Measurements from ENCODE around the gene MEI1.
"Not testable (repeated sequence)": the region's sequence is repeated elsewhere in the genome, so short reads cannot be mapped to it uniquely, and the experiment has no call there.

MEI1 gene

GRCh38 chr22:41682033-41682807, 17.1 kb upstream of the MEI1 start:
- DNase-seq, result peak; percentile 75 to 79

GRCh38 chr22:41683052-41683451, 16.3 kb upstream of the MEI1 start:
- DNase-seq, result no peak

DNA sequence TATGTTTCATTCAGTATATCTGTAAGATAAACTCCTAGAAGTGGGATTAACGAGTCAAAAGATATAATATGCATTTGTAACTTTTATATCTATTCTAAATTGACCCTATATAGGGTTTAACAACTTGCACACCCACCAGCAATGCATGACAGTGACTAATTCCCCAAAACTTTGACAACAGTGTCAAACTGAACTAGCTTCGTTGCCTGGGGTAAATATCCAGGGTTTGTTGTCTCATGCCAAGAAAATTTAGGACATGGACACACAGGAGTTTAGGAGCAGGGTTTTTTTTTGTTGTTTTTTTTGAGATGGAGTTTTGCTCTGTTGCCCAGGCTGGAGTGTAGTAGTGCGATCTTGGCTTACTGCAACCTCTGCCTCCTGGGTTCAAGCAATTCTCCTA, 15.7 kb upstream of the MEI1 start:
- DNase-seq, result no peak

DNA sequence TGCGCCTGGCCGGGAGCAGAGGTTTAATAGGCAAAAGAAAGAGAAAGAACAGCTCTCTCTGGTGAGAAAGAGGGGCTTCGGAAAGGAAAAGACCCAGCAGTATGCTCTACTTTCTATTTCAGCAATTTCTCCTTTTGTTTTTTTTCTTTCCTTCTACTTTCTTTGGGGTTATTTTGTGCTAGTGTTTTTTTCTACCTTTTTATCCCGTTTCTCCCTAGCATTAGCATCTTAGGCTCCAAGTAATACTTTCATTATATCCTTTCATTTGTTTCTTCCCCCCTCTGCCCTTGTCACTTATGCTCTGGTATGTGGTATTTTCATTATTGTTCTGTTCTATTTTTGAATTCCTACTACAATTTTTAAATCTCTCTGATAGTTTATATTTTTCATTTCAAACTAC, 15.1 kb upstream of the MEI1 start:
- DNase-seq, result no peak

DNA sequence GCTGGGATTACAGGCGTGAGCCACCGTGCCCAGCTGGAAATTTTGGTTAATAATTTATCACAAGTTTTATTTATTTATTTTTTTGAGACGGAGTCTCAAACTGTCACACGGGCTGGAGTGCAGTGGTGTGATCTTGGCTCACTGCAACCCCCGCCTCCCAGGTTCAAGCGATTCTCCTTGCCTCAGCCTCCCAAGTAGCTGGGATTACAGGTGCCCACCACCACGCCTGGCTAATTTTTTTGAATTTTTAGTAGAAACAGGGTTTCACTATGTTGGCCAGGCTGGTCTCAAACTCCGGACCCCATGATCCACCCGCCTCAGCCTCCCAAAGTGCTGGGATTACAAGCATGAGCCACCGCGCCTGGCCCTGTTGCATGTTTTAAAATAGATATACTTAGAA, 12.4 kb upstream of the MEI1 start:
- DNase-seq, result not testable (repeated sequence)

DNA sequence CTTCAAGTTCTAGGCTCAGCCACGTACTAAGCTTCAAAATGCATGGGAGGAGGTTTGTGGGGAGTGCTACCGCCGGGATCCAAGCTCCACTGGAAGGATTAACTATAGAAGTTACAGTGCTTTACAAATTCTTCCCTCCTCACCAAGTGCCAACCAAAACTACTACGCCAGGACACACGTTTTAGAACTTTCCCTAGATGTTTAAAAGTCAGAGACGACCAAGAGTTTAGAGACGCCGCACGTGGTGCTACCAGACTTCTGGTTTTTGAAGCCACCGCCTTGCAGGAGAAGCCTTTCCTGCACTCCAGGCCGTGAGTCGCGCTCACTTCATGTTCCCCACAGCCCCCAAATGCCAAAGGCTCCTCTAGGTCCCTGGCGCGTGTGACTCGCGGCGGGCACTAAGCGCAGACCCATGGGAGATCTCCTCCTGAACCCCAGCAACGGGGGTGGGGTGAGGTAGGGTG, 11.4 kb upstream of the MEI1 start:
- DNase-seq, result no peak

GRCh38 chr22:41688365-41689211, 10.7 kb upstream of the MEI1 start, which contains the start of gene SNU13:
Gene SNU13, minus strand, starts transcription at chr22:41688867. Its CDS starts 71 bp downstream, at chr22:41688796.
- peak; percentile 89 to 91 for DNase-seq

- DNase-seq, result no peak
Observed at GRCh38 chr22:41690476-41690875, 8.8 kb upstream of the MEI1 start.

GRCh38 chr22:41695211-41695610, 4.1 kb upstream of the MEI1 start:
- no peak for DNase-seq

- DNase-seq, result no peak
Observed at GRCh38 chr22:41696703-41697102, 2.6 kb upstream of the MEI1 start.

GRCh38 chr22:41697126-41697775, 2.1 kb upstream of the MEI1 start:
- peak; percentile 93 to 96 for DNase-seq

GRCh38 chr22:41700108-41700364, 733 bp downstream of the MEI1 start:
- DNase-seq, result no peak

- no peak for DNase-seq
Observed at GRCh38 chr22:41702763-41703162, 3.5 kb downstream of the MEI1 start.

- no peak for DNase-seq
Observed at GRCh38 chr22:41709341-41709740, 10.0 kb downstream of the MEI1 start.

DNA sequence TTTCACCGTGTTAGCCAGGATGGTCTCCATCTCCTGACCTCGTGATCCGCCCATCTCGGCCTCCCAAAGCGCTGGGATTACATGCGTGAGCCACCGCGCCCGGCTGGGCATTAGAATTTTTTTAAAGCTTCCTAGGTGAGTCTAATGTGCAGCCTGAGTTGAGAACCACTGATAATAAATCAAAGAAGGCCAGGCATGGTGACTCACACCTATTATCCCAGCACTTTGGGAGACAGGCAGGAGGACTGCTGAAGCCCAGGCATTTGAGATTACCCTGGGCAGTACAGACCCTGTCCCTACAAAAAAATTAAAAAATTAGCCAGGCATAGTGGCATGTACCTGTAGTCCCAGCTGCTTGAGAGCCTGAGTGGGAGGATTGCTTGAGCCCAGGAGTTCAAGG, 13.7 kb downstream of the MEI1 start:
- no peak for DNase-seq

DNA sequence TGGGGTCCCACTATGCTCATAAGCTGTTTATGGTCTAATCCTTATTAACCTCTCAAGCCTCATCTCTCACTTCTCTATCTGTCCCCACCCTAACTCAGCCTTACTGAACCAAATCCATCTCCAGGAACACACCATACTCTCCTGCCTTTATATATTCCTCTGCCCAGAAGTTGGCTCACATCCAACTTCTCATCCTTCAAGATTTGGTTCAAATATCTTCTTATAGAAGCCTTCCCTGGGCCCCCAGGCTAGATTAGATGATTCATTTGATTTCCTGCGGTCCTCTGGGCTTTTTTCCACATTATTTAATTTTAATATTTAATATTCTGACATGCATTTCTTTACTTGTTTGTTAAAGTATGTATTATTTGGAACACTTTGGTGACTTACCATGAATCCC, 23.2 kb downstream of the MEI1 start:
- DNase-seq, result no peak

DNA sequence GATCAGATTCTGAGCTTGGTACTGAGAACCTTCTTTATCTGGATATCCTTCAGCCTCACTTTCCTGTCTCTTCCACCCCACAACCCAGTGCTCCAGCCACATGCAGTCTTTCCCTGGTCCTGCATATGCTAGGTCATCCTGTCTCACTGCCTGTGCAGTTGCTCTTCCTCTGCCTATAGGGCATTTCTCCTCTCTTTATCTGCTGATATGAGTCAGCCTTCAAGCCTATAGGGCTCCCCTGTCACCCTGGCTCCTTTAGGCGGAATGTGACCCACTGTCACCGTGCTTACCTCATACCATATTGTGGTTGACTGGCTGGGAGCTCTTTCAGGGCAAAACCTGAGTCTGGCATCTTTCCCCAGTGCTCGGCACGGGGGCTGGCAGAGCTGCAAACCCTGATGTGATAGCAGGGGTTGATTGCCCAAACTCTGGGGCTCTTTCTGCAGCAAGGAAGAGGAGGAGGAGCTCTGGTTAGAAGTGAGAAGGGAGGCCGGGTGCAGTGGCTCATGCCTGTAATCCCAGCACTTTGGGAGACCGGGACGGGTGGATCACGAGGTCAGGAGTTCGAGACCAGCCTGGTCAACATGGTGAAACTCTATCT, 26.3 kb downstream of the MEI1 start:
- DNase-seq, result no peak

DNA sequence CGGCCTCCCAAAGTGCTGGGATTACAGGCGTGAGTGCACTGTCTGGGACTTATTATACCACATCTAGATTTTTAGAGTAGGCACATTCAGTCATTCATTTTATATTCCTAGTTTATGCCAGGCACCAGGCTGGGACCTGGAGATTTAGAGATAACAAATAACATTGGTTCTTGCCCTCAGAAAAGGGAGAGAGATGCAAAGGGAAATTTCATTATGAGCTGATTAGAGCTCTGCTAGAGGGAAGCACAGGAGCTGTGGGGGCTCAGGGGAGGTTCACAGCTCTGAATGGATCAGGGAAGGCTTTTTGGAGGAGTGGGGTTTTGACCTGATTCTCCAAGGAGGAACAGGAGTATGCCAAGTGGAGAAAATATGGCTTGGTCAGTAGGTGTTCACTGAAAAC, 32.3 kb downstream of the MEI1 start:
- DNase-seq, result no peak

DNA sequence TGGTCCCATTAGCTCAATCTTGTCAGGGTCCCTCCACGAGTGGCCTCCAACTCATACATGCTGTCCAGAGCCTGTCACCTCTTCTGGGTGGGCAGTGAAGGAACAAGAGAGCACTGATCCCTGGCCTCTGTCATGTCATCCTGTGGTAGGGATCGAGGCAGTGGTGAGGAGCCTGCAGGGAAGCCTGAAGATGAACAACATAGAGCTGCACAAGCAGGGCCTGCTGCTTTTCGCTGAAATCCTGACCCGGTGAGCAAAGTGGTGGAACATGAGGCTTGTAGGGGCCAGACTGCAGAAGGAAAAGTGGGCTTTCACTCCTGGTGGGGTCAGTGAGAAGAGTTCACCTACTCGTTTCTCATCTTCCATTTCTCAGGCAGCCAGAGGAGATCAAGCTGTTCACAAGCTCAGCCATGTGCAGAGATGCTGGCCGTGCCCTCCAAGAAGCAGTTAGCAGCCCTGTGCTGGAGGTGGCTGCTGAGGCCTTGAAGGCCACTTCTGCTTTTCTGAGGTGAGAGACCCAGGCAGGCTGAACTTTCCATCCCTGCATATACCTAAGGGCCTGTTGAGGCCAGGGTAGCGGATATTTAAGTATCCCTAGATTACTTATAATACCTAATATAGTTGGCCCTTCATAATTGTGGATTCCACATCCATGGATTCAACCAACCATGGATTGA, 32.9 kb downstream of the MEI1 start:
- no peak for DNase-seq

DNA sequence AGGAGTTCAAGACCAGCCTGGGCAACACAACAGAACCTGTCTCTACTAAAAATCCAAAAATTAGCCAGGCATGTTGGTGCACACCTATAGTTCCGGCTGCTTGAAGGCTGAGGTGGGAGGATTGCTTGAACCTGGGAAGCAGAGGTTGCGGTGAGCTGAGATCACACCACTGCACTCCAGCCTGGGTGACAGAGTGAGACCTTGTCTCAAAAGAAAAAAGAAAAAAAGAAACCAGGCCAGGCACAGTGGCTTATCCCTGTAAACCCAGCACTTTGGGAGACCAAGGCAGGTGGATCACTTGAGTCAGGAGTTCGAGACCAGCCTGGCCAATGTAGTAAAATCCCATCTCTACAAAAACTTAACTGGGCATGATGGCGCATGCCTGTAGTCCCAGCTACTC, 33.9 kb downstream of the MEI1 start:
- DNase-seq, result not testable (repeated sequence)

- DNase-seq, result no peak
Observed at GRCh38 chr22:41739576-41739975, 40.3 kb downstream of the MEI1 start.

DNA sequence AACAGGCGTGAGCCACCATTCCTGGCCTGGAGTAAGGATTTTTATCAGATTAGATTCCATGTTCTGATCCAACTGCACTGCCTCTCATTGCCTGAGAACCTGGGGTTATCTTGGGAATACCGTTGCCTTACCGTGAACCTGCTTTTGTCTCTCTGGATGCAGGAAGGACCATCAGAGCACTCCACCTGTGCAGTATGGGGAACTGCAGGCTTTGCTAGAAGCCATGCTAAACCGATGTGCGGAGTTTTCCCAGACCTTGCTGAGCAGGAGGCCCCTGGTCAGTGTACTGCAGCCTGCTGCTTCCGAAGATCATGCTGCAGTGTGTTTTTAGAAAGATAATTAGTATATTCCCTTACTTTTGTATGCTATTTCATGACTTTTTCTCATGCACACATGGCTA, 43.6 kb downstream of the MEI1 start:
- DNase-seq, result no peak

GRCh38 chr22:41745968-41746367, 46.7 kb downstream of the MEI1 start:
- DNase-seq, result no peak

Data from activated CD4-positive, alpha-beta T cell treated with anti-CD3 and anti-CD28 coated beads, Interleukin-2, amount 50 U/mL, for 4 hours (primary cell).